IMR-90 (cell line): Measurements from ENCODE around the gene MPND. TPM values are rescaled to one million over a fixed set of nuclear protein-coding genes. Genes with fewer than 3 reads are reported as not detected.

ENCODE experiments used
- ATAC-seq: fragments of 200-7000 bp; cut with Tn5 transposase; 2 replicates; pipeline ENCODE4 v1.9.1; 2020; ENCODE audit warnings: low read depth, mild to moderate bottlenecking, moderate library complexity
- BruUV-seq: library from RNA; stranded (reverse); fragments of 400-500 nt; replicated peaks from 2 replicates; lab custom pipeline; 2021; lab: Mats Ljungman, UMichigan
- CTCF ChIA-PET: fragments of 300-600 bp; formaldehyde crosslinking; extraction: SDS; loops from one replicate; lab custom pipeline; 2021; ENCODE audit warnings: antibody characterized with exemption; lab: Yijun Ruan, JAX
- POLR2A ChIA-PET: fragments of 300-600 bp; sonication (Branson Sonifier 250); formaldehyde crosslinking; loops from one replicate; lab custom pipeline; 2022; ENCODE audit warnings: antibody characterized with exemption; ENCODE audit not compliant: unreplicated experiment; lab: Charles Lee
- DNase-seq: peaks from one replicate; pipeline ENCODE4 v3.0.0; 2013
- H2AFZ ChIP-seq: replicated peaks from 2 replicates; pipeline ENCODE3; 2013; ENCODE audit warnings: low read length, mild to moderate bottlenecking; ENCODE audit not compliant: poor library complexity
- H2AK5ac ChIP-seq: 2 replicates; pipeline ENCODE4 v1.6.1; 2013; ENCODE audit warnings: low read depth, low read length, inconsistent platforms
- H2AK9ac ChIP-seq: replicated peaks from 2 replicates; pipeline ENCODE3; 2013; ENCODE audit warnings: mild to moderate bottlenecking, low read depth, low read length, moderate library complexity; ENCODE audit not compliant: poor library complexity
- H2BK120ac ChIP-seq: 2 replicates; pipeline ENCODE4 v1.6.1; 2013; ENCODE audit warnings: low read depth, low read length, inconsistent platforms
- H2BK15ac ChIP-seq: 3 replicates; pipeline ENCODE4 v1.6.1; 2013; ENCODE audit warnings: low read depth, low read length, inconsistent platforms
- H2BK20ac ChIP-seq: 2 replicates; pipeline ENCODE4 v1.6.1; 2013; ENCODE audit warnings: low read depth, mild to moderate bottlenecking, inconsistent platforms, low read length, moderate library complexity
- H2BK5ac ChIP-seq: 2 replicates; pipeline ENCODE4 v1.6.1; 2013; ENCODE audit warnings: mild to moderate bottlenecking, low read depth, low read length, inconsistent platforms; ENCODE audit not compliant: poor library complexity, severe bottlenecking
- H3K14ac ChIP-seq: replicated peaks from 2 replicates; pipeline ENCODE4 v1.6.1; 2013; ENCODE audit warnings: low read depth, low read length, inconsistent platforms
- H3K18ac ChIP-seq: 2 replicates; pipeline ENCODE4 v1.6.1; 2013; ENCODE audit warnings: low read depth, low read length, control low read depth
- H3K23ac ChIP-seq: 2 replicates; pipeline ENCODE4 v1.6.1; 2013; ENCODE audit warnings: low read depth, low read length, inconsistent platforms
- H3K27ac ChIP-seq: 2 replicates; pipeline ENCODE4 v1.5.1; 2013; ENCODE audit warnings: mild to moderate bottlenecking, control low read depth, low read length; ENCODE audit not compliant: insufficient read depth
- H3K27me3 ChIP-seq: 2 replicates; pipeline ENCODE4 v1.6.1; 2013; ENCODE audit warnings: low read length; ENCODE audit not compliant: control insufficient read depth, insufficient read depth
- H3K36me3 ChIP-seq: 2 replicates; pipeline ENCODE4 v1.6.1; 2013; ENCODE audit warnings: low read length, mixed read lengths; ENCODE audit not compliant: control insufficient read depth, insufficient read depth
- H3K4ac ChIP-seq: 2 replicates; pipeline ENCODE4 v1.6.1; 2013; ENCODE audit warnings: low read depth, low read length, inconsistent platforms
- H3K4me1 ChIP-seq: 2 replicates; pipeline ENCODE4 v1.6.1; 2013; ENCODE audit warnings: low read length, mixed read lengths; ENCODE audit not compliant: control insufficient read depth, insufficient read depth
- H3K4me2 ChIP-seq: 2 replicates; pipeline ENCODE4 v1.6.1; 2013; ENCODE audit warnings: low read depth, mild to moderate bottlenecking, control low read depth, low read length, moderate library complexity
- H3K4me3 ChIP-seq: 2 replicates; pipeline ENCODE4 v1.5.1; 2013; ENCODE audit warnings: low read depth, mild to moderate bottlenecking, control low read depth, low read length, moderate library complexity; ENCODE audit not compliant: insufficient read depth
- H3K56ac ChIP-seq: 2 replicates; pipeline ENCODE4 v1.6.1; 2013; ENCODE audit warnings: low read length, inconsistent platforms; ENCODE audit not compliant: insufficient read depth; ENCODE audit errors: extremely low read depth
- H3K79me1 ChIP-seq, 2 experiments: 2 replicates each; pipeline ENCODE4 v1.6.1; 2013; ENCODE audit warnings: low read length in 2 of 2, inconsistent platforms in 1 of 2, low read depth in 1 of 2
- H3K9ac ChIP-seq: 2 replicates; pipeline ENCODE4 v1.6.1; 2013; ENCODE audit warnings: low read depth, low read length, control low read depth
- H3K9me1 ChIP-seq: 2 replicates; pipeline ENCODE4 v1.6.1; 2013; ENCODE audit warnings: low read length, inconsistent platforms; ENCODE audit not compliant: insufficient read depth
- H3K9me3 ChIP-seq: 2 replicates; pipeline ENCODE4 v1.6.1; 2013; ENCODE audit warnings: low read length; ENCODE audit not compliant: control insufficient read depth, insufficient read depth
- H4K20me1 ChIP-seq: 2 replicates; pipeline ENCODE4 v1.6.1; 2013; ENCODE audit warnings: low read length, inconsistent platforms; ENCODE audit not compliant: insufficient read depth
- H4K5ac ChIP-seq: 2 replicates; pipeline ENCODE4 v1.6.1; 2013; ENCODE audit warnings: mild to moderate bottlenecking, low read depth, low read length, control low read depth
- H4K8ac ChIP-seq, 2 experiments: 2 replicates each; pipeline ENCODE4 v1.6.1; 2013; ENCODE audit warnings: low read depth in 2 of 2, low read length in 2 of 2, control low read depth in 1 of 2, inconsistent platforms in 1 of 2
- H4K91ac ChIP-seq: 2 replicates; pipeline ENCODE4 v1.6.1; 2013; ENCODE audit warnings: low read depth, low read length, inconsistent platforms; ENCODE audit not compliant: insufficient read depth
- BHLHE40 ChIP-seq: fragments of 150-350 bp; IDR thresholded peaks from 2 replicates; pipeline ENCODE4 v1.6.1; 2016; ENCODE audit warnings: mild to moderate bottlenecking, low read depth, low read length
- CEBPB ChIP-seq: IDR thresholded peaks from 2 replicates; pipeline ENCODE4 v1.6.1; 2012; ENCODE audit warnings: low read depth, low read length, improper control_type of control experiment
- CHD1 ChIP-seq: IDR thresholded peaks from 2 replicates; pipeline ENCODE4 v1.6.1; 2012; ENCODE audit warnings: low read depth, low read length, improper control_type of control experiment
- ELK1 ChIP-seq: fragments of 150-350 bp; IDR thresholded peaks from 2 replicates; pipeline ENCODE4 v1.6.1; 2016; ENCODE audit warnings: low read depth, mild to moderate bottlenecking, low read length, moderate library complexity, borderline replicate concordance
- FOS ChIP-seq: fragments of 150-350 bp; IDR thresholded peaks from 2 replicates; pipeline ENCODE4 v1.6.1; 2016; ENCODE audit warnings: low read depth, low read length
- MAFK ChIP-seq: IDR thresholded peaks from 2 replicates; pipeline ENCODE4 v1.6.1; 2012; ENCODE audit warnings: low read depth, low read length, improper control_type of control experiment
- MAZ ChIP-seq: IDR thresholded peaks from 2 replicates; pipeline ENCODE4 v1.6.1; 2012; ENCODE audit warnings: low read depth, mild to moderate bottlenecking, low read length, improper control_type of control experiment, moderate library complexity, borderline replicate concordance
- MXI1 ChIP-seq: IDR thresholded peaks from 2 replicates; pipeline ENCODE4 v1.6.1; 2012; ENCODE audit warnings: low read depth, mild to moderate bottlenecking, low read length, moderate library complexity, borderline replicate concordance
- NFE2L2 ChIP-seq: fragments of 150-350 bp; IDR thresholded peaks from 2 replicates; pipeline ENCODE4 v1.6.1; 2016; ENCODE audit warnings: low read depth, mild to moderate bottlenecking, low read length
- RAD21 ChIP-seq: IDR thresholded peaks from 2 replicates; pipeline ENCODE4 v1.6.1; 2012; ENCODE audit warnings: low read length, improper control_type of control experiment
- RFX5 ChIP-seq: IDR thresholded peaks from 2 replicates; pipeline ENCODE4 v1.8.0; 2012; ENCODE audit warnings: low read depth, mild to moderate bottlenecking, low read length, moderate library complexity
- SMC3 ChIP-seq: fragments of 150-350 bp; IDR thresholded peaks from 2 replicates; pipeline ENCODE4 v1.6.1; 2016; ENCODE audit warnings: low read depth, mild to moderate bottlenecking, antibody characterized with exemption, low read length, moderate library complexity
- WGBS, 2 experiments: methylation state at CpG; one replicate each; pipeline versions ENCODE4 v1.1.5 to v1.1.7; 2013; ENCODE audit warnings: missing lambda C conversion rate in 2 of 2; ENCODE audit not compliant: insufficient read length in 1 of 2; ENCODE audit errors: extremely low coverage in 2 of 2; 5-methylcytosine and 5-hydroxymethylcytosine counted together
- dilution Hi-C: fragments of 300-500 bp; cut with HindIII; formaldehyde crosslinking; loops from one replicate; pipeline ENCODE4 v1.14.3; 2018; ENCODE audit warnings: low sequenced_read_pairs; ENCODE audit not compliant: unreplicated experiment
- in situ Hi-C: fragments of 300-500 bp; cut with MboI; formaldehyde crosslinking; loops from 3 replicates; pipeline ENCODE4 v1.14.3; 2019; ENCODE audit warnings: low sequenced_read_pairs, inconsistent platforms, mixed read lengths
- intact Hi-C: fragments of 100-400 bp; cut with micrococcal nuclease; formaldehyde crosslinking; loops from 2 replicates; pipeline ENCODE4 v1.10.0; 2022
- polyA plus RNA-seq, 3 experiments: library from polyadenylated mRNA; depleted of rRNA; stranded (reverse); fragments of >200 nt; gene quantifications; 2 replicates each; pipeline ENCODE4 v1.2.3, GENCODE V29; 2012; ENCODE audit warnings: low replicate concordance in 1 of 3
- total RNA-seq: library from RNA; depleted of rRNA; stranded (reverse); fragments of >200 nt; gene quantifications from 2 replicates; pipeline ENCODE4 v1.2.3, GENCODE V29; 2012
- TF ChIP-seq, protein P1 (sequence below): fragments of 150-350 bp; IDR thresholded peaks from 2 replicates; pipeline ENCODE4 v1.6.1; 2017; ENCODE audit warnings: mild to moderate bottlenecking, antibody characterized with exemption, low read length, low read depth
- TF ChIP-seq, protein P2 (sequence below): conservative IDR thresholded peaks from 2 replicates; pipeline ENCODE4 v1.5.1; 2012; ENCODE audit warnings: mild to moderate bottlenecking, low read depth, low read length, improper control_type of control experiment

MPND gene
- total and polyA plus RNA-seq, 2 of the 4 experiments (the other 2 are of a cell fraction), result 2.3 to 8.1 TPM

GRCh38 chr19:4405977-4406376 lies 62.6 kb downstream of the MPND start:
- Histone ChIP-seq H3K27ac (no peak overlapping the region), H2BK5ac (no peak overlapping the region), H3K56ac (no peak overlapping the region), H3K4me1 (peaks cover 5% of the 10 kb centered on the region), H2AFZ (no peak overlapping the region), H2BK20ac (no peak overlapping the region), H2AK9ac (no peak overlapping the region), H3K4me2 (no peak overlapping the region), H2BK15ac (no peak overlapping the region), H3K9me3 (no peaks in the 10 kb centered on the region), H3K9ac (no peak overlapping the region), H2AK5ac (no peak overlapping the region), H3K79me1 (peaks cover 18 to 47% of the 10 kb centered on the region in 2 experiments), H4K8ac (no peak overlapping the region), H4K91ac (no peak overlapping the region), H3K23ac (no peak overlapping the region), H3K18ac (no peak overlapping the region), H4K20me1 (peaks cover 15% of the 10 kb centered on the region), H3K9me1 (peaks cover 4% of the 10 kb centered on the region; the same call in 1 of the 2 replicates), H2BK120ac (no peak overlapping the region), H3K4me3 (no peak overlapping the region), H3K27me3 (no peaks in the 10 kb centered on the region), H3K4ac (no peak overlapping the region), H4K5ac (no peak overlapping the region), H3K36me3 (no peaks in the 10 kb centered on the region; the same call in none of the 2 replicates), H3K14ac (no peak overlapping the region)
- no peak for TF ChIP-seq CEBPB
- TF ChIP-seq BHLHE40, result no peak
- TF ChIP-seq MAZ, result no peak
- TF ChIP-seq NFE2L2, result no peak
- no peak for TF ChIP-seq CHD1
- TF ChIP-seq, protein P1, sequence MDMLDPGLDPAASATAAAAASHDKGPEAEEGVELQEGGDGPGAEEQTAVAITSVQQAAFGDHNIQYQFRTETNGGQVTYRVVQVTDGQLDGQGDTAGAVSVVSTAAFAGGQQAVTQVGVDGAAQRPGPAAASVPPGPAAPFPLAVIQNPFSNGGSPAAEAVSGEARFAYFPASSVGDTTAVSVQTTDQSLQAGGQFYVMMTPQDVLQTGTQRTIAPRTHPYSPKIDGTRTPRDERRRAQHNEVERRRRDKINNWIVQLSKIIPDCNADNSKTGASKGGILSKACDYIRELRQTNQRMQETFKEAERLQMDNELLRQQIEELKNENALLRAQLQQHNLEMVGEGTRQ, result no peak
- TF ChIP-seq, protein P2, sequence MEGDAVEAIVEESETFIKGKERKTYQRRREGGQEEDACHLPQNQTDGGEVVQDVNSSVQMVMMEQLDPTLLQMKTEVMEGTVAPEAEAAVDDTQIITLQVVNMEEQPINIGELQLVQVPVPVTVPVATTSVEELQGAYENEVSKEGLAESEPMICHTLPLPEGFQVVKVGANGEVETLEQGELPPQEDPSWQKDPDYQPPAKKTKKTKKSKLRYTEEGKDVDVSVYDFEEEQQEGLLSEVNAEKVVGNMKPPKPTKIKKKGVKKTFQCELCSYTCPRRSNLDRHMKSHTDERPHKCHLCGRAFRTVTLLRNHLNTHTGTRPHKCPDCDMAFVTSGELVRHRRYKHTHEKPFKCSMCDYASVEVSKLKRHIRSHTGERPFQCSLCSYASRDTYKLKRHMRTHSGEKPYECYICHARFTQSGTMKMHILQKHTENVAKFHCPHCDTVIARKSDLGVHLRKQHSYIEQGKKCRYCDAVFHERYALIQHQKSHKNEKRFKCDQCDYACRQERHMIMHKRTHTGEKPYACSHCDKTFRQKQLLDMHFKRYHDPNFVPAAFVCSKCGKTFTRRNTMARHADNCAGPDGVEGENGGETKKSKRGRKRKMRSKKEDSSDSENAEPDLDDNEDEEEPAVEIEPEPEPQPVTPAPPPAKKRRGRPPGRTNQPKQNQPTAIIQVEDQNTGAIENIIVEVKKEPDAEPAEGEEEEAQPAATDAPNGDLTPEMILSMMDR, result no peak
- no peak for TF ChIP-seq MAFK
- no peak for TF ChIP-seq RFX5
- no peak for TF ChIP-seq ELK1
- TF ChIP-seq RAD21, result no peak
- no peak for TF ChIP-seq FOS
- no peak for TF ChIP-seq SMC3
- TF ChIP-seq MXI1, result no peak
- dilution Hi-C loops (no loop called here), intact Hi-C loops (no loop called here), in situ Hi-C loops (no loop called here)
- WGBS, 2 experiments, result no CpG with 5 or more reads among the region's 8 CpGs
- ATAC-seq, result no peak
- ChIA-PET CTCF (interaction anchor here (0.6 kb wide), 1 partner anchor 26 kb away, joined by 3 read pairs; no protein-coding TSS in a partner anchor), POLR2A (no interaction called here)
- no peak for DNase-seq
- BruUV-seq, result no TSS peak
